22Rv1 (cell line): ENCODE data around the gene GGA2.

Experiments
- H3K27ac ChIP-seq: fragments of 450-650 bp; 2 replicates; pipeline ENCODE4 v1.5.1; 2017
- ZFX ChIP-seq: fragments of 450-650 bp; IDR thresholded peaks from 2 replicates; pipeline ENCODE4 v1.6.1; 2017; ENCODE audit warnings: antibody characterized with exemption, borderline replicate concordance
- TF ChIP-seq, protein P1 (sequence below): fragments of 450-650 bp; IDR thresholded peaks from 2 replicates; pipeline ENCODE4 v1.5.1; 2017; ENCODE audit warnings: mild to moderate bottlenecking

GGA2 gene

DNA sequence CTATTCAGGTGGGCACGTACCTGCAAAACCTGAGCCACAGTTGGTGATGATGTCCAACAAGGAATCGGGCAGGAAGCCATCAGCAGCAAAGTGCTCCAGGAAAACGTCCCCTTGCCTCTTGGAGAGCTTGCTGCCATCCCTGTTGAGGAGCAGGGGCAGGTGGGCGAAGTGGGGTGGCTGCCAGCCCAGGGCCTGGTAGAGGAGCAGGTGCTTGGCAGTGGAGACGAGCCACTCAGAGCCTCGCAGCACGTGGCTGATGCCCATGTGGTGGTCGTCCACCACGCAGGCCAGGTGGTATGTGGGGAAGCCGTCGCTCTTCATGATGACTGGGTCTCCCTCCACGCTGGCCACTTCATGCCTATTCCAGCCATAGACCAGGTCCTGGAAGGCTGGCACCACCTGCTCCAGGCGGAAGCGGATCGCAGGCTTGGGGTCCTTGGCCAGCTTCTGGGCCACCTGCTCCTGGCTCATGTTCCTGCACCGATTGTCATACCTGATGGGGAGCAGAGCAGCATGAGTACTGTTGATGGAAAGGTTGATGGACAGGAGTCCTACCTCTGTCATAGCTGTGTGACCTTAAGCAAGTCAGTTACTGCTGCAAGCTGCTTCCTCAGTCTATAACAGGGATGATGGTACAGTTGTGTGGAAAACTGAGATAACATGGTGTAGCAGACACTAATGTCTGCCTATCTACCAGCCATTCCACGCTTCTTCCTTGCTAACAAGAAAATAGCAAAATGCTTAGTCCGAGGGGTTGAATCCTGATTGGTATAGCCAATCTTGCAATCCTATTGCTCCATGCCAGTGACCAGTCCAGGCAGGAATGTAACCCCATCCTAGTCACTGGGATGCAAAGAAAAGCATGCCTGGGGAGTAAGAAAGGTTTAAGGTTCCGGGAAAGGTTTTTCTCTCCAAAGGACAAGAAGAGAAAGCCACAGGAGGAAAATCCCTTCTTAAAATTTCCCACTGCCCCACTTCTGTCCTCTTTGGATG lies 24.9 kb upstream of the GGA2 start:
- H3K27ac ChIP-seq = no peak overlapping the region
- TF ChIP-seq, protein P1, sequence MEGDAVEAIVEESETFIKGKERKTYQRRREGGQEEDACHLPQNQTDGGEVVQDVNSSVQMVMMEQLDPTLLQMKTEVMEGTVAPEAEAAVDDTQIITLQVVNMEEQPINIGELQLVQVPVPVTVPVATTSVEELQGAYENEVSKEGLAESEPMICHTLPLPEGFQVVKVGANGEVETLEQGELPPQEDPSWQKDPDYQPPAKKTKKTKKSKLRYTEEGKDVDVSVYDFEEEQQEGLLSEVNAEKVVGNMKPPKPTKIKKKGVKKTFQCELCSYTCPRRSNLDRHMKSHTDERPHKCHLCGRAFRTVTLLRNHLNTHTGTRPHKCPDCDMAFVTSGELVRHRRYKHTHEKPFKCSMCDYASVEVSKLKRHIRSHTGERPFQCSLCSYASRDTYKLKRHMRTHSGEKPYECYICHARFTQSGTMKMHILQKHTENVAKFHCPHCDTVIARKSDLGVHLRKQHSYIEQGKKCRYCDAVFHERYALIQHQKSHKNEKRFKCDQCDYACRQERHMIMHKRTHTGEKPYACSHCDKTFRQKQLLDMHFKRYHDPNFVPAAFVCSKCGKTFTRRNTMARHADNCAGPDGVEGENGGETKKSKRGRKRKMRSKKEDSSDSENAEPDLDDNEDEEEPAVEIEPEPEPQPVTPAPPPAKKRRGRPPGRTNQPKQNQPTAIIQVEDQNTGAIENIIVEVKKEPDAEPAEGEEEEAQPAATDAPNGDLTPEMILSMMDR = no peak
- TF ChIP-seq ZFX = no peak

DNA sequence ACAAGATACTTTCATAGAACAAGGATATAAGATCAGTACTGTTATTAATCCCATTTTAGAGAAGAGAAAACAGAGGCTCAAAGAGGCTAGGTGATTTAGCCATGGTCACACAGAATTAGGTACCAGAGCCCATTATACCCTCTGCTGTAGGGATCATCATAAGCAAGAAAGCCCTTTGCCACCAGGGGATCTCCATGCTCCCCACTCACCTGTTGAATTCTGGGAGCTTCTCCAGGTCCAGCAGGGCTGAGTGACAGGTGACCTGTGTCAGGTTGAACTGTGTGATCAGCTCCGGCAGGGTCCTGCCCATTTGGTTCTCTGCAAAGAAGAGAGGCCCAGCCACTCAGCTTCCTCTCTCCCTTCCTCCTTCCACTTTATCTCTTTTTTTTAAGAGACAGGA lies 22.2 kb upstream of the GGA2 start:
- no peak overlapping the region for H3K27ac ChIP-seq
- TF ChIP-seq ZFX = no peak
- TF ChIP-seq, protein P1 = no peak

DNA sequence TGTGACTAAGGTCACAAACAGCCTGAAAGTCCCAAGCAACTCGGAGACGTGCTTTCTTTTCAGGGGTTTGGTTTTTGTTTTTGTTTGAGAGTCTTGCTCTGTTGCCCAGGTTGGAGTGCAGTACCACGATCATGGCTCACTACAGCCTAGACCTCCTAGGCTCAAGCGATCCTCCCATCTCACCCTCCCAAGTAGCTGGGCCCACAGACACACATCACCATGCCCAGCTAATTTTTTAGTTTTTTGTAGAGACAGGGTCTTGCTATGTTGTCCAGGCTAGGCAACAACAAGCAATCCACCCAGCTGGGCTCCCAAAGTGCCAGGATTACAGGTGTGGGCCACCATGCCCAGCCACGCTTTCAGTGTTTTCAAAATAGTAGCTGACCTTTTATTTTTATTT lies 19.8 kb upstream of the GGA2 start:
- H3K27ac ChIP-seq = no peak overlapping the region

DNA sequence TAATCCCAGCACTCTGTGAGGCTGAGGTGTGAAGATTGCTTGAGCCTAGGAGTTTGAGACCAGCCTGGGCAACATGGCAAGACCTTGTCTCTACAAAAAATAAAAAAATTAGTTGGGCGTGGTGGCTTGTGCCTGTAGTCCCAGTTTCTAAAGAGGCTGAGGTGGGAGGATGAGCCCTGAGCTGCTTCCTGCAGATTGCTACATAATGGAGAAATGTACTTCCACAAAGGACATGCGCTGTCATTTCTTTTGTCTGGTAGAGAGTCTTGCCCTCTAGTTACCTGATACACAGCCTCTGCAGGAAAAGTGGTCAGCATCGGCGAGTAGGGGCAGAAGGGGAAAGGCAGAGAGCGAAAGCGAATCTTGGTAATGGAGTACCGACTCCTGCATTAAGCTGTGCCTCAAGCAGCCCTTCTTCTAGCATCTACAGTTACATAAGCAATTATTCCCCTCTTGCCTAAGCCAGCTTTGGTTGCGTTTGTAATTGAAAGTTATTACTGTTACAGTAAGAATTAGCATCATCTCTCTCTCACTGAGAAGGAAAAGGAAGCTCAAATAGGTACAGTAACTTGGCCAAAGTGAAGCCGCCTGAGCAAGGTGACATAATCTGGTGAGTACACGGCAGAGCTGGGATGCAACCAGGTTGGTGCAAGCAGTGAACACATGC lies 18.5 kb upstream of the GGA2 start:
- TF ChIP-seq, protein P1 = no peak
- TF ChIP-seq ZFX = no peak
- no peak overlapping the region for H3K27ac ChIP-seq

More for the DNA sequence above, 19.8 kb upstream of the GGA2 start:
- no peak for TF ChIP-seq ZFX
- TF ChIP-seq, protein P1 = no peak

GRCh38 chr16:23527961-23528643 lies 17.8 kb upstream of the GGA2 start:
- TF ChIP-seq, protein P1 = no peak
- no peak for TF ChIP-seq ZFX
- no peak overlapping the region for H3K27ac ChIP-seq

DNA sequence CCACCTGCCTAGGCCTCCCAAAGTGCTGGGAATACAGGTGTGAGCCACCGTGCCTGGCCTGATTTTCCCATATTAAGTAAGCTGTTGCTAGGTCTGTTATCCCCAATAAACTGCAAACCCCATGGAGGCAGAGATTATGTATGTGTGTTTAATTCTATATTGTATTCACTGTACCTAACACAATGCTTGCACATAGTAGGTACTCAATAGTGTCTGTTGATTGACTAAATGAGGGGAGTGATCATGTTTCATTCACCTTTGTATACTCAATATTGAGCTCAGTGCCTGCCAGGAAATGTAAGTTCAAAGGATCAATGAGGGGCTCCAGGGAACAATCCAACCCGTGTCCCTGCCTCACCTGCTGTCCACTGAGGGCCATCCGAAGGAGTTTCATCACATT lies 14.6 kb upstream of the GGA2 start:
- H3K27ac ChIP-seq = no peak overlapping the region
- TF ChIP-seq, protein P1 = no peak
- TF ChIP-seq ZFX = no peak
